IMR-90 (cell line): ENCODE results near the gene MTRFR. TPM values are rescaled to one million over a fixed set of nuclear protein-coding genes. Genes with fewer than 3 reads are reported as not detected.

Experiments used
- microRNA-seq, 2 experiments: library from miRNA; stranded (forward) in 1 of 2; unstranded in 1 of 2; fragments of 10-50 nt in 1 of 2; fragments of <30 nt in 1 of 2; gene quantifications in 1 of 2; microRNA quantifications in 1 of 2; one replicate each; pipeline versions ENCODE3 to v1.1.0; 2013 to 2020; ENCODE audit not compliant: insufficient read depth in 1 of 2, insufficient read length in 1 of 2, unreplicated experiment in 1 of 2
- polyA plus RNA-seq, 3 experiments: library from polyadenylated mRNA; depleted of rRNA; stranded (reverse); fragments of >200 nt; gene quantifications; 2 replicates each; pipeline ENCODE4 v1.2.3, GENCODE V29; 2012; ENCODE audit warnings: low replicate concordance in 1 of 3
- small RNA-seq, 5 experiments: library from RNA; depleted of rRNA; stranded (forward); fragments of <200 nt; gene quantifications; one replicate each; pipeline ENCODE3, GENCODE V24; 2012
- total RNA-seq: library from RNA; depleted of rRNA; stranded (reverse); fragments of >200 nt; gene quantifications from 2 replicates; pipeline ENCODE4 v1.2.3, GENCODE V29; 2012; rRNA removed

The MTRFR gene
- total and polyA plus RNA-seq, 2 of the 4 experiments (the other 2 are of a cell fraction), result 8.6 to 10.2 TPM

Small RNAs within 50 kb of the gene (microRNA-seq; reads per million reads assigned to microRNA genes)
- not detected for gene RNA5SP375 (ENCODE audit: insufficient read depth, insufficient read length)

Small RNAs within 50 kb of the gene (small RNA-seq; reads per million reads assigned to genes)
- gene RNA5SP375, result 0 reads per million in 5 experiments

Other genes starting within 250 kb of the MTRFR start
- gene PITPNM2, start 82.3 kb upstream of the MTRFR start, total RNA-seq, result 0.83 and 1.6 TPM in 2 replicates
- 3.0 and 3.1 TPM in 2 replicates for gene PITPNM2, start 82.3 kb upstream of the MTRFR start, polyA plus RNA-seq (2012; rRNA removed)
- gene MPHOSPH9, start 295 bp upstream of the MTRFR start, total RNA-seq, result 17.0 and 30.8 TPM in 2 replicates
- 7.6 and 8.3 TPM in 2 replicates for gene MPHOSPH9, start 295 bp upstream of the MTRFR start, polyA plus RNA-seq (2012; rRNA removed)
- gene CDK2AP1, start 38.4 kb downstream of the MTRFR start, total RNA-seq, result 137 and 265 TPM in 2 replicates
- 261 and 293 TPM in 2 replicates for gene CDK2AP1, start 38.4 kb downstream of the MTRFR start, polyA plus RNA-seq (2012; rRNA removed)
- 24.9 and 43.0 TPM in 2 replicates for gene SBNO1, start 131.4 kb downstream of the MTRFR start, total RNA-seq
- gene SBNO1, start 131.4 kb downstream of the MTRFR start, polyA plus RNA-seq (2012; rRNA removed), result 4.1 and 5.3 TPM in 2 replicates
- gene KMT5A, start 150.7 kb downstream of the MTRFR start, total RNA-seq, result 26.0 and 32.2 TPM in 2 replicates
- 28.3 and 30.3 TPM in 2 replicates for gene KMT5A, start 150.7 kb downstream of the MTRFR start, polyA plus RNA-seq (2012; rRNA removed)
- gene RILPL2, start 203.2 kb downstream of the MTRFR start, total RNA-seq, result 1.8 and 2.2 TPM in 2 replicates
- gene RILPL2, start 203.2 kb downstream of the MTRFR start, polyA plus RNA-seq (2012; rRNA removed), result 2.1 and 2.2 TPM in 2 replicates
- gene SNRNP35, start 224.7 kb downstream of the MTRFR start, total RNA-seq, result 4.7 and 10.6 TPM in 2 replicates
- 14.1 and 15.4 TPM in 2 replicates for gene SNRNP35, start 224.7 kb downstream of the MTRFR start, polyA plus RNA-seq (2012; rRNA removed)